SKM-1 treated with dmso at 0.1 percent for 144 hours (cell line): ENCODE results near the gene FAM219B.
"Not testable (repeated sequence)": the region's sequence is repeated elsewhere in the genome, so short reads cannot be mapped to it uniquely, and the experiment has no call there.

ENCODE experiments used
- DNase-seq: peaks from one replicate; lab custom pipeline; 2025; ENCODE audit not compliant: unreplicated experiment; lab: John Stamatoyannopoulos, UW

Gene FAM219B, protein sequence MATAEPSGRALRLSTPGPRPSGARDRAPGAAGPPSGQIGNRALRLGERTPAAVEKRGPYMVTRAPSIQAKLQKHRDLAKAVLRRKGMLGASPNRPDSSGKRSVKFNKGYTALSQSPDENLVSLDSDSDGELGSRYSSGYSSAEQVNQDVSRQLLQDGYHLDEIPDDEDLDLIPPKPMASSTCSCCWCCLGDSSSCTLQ

GRCh38 chr15:74906450-74907162, at the start of gene FAM219B:
FAM219B (minus strand) TSS chr15:74906851; CDS start chr15:74906800, 51 bp downstream.
- peak; percentile 66 for DNase-seq

DNA sequence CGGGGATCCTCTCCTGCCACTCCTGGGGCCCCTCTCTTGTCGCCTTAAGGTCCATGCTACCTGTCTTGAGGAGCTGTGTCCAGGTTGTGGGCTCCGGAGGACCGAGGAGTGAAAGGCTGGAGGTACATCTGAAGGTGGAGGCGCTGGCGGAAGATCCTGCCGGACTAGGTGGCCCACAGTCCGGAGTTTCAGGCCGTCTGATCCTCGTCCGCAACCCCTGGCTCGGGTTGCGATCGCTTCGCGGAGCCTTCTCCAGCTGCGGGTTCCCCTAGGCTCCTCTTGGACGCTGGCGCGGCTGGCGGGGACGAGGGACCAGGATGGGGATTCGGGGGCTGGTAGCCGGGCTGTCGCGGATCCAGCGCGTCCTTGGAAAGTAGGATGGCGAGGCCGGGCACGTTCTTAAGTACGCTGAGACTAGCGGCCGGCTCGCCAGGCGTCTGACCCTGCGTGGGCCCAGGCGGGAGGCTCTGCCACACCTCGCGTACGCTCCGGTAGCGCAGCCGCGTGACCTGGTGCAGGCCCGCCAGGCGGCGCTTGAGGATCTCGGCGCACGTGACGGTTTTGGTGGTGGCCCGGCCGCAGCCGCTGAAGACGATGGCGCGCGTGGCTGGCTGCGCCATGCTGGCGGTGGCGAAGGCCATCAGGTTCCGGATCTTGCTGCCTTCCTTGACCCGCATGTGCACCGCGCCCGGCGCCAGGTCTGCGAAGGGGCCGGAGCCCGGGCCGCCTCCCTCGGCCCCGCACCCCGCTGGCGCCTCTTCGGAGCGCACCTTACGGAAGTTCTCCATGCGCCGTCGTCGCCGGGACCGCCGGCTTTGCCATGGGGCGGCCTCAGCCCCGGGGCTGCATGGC, 49.4 kb upstream of the FAM219B start:
- DNase-seq: peak; percentile 42

DNA sequence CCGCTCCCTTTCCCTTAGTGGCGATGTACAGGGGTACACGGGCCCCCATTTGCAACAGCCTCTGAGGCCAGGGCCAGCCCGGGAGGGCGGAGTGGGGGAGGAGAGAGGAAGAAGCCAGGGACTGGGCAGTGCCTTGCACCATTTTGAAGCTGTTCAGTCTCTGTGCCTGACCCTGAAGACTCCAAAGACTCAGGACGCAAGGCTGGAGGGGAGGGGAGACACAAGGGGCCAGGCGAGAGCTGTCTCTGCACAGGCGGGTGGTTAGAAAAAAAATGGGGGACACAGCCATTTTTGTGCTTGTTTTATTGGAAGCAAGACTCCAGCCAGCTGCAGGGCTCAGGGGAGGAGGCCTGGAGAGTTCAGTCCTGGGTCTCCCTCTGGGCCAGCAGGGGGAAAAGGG, 48.4 kb upstream of the FAM219B start:
- no peak for DNase-seq

DNA sequence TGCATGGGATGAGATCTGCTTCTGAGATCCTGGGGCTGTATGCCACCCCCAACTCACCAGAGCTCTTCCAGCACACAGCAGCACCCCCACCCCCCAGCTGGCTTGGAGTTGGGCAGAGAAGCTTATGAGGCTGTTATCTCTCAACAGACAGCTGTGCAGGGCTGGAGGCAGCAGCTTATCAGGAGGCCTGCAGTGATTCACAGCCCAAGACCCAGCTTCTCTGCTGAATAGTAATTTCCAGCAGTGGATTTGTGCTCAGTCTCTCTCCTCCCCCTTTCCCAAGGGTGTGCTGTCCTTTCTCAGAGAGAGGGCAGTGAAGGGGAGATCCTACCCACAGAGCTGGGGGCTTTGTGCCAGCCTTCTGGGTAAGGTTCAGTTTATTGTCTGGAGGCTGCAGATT, 47.9 kb upstream of the FAM219B start:
- no peak for DNase-seq

DNA sequence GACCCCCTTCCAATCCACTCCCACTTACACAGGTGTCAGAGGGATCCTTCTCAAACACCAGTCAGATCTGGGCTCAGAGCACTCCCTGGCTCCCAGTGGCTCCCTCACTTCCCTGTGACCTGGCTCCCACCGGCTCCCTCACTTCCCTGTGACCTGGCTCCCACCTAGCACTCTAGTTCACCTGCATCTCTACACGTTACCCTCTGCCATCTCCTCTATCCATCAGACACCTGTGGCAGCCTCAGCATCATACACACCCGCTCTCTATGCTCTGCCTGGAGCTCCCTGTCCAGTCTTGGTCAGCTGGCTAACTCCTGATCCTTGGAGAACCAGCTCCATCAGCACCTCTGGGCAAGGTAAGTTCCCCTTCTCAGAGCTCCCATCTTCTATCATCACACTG, 44.4 kb upstream of the FAM219B start:
- DNase-seq: no peak

DNA sequence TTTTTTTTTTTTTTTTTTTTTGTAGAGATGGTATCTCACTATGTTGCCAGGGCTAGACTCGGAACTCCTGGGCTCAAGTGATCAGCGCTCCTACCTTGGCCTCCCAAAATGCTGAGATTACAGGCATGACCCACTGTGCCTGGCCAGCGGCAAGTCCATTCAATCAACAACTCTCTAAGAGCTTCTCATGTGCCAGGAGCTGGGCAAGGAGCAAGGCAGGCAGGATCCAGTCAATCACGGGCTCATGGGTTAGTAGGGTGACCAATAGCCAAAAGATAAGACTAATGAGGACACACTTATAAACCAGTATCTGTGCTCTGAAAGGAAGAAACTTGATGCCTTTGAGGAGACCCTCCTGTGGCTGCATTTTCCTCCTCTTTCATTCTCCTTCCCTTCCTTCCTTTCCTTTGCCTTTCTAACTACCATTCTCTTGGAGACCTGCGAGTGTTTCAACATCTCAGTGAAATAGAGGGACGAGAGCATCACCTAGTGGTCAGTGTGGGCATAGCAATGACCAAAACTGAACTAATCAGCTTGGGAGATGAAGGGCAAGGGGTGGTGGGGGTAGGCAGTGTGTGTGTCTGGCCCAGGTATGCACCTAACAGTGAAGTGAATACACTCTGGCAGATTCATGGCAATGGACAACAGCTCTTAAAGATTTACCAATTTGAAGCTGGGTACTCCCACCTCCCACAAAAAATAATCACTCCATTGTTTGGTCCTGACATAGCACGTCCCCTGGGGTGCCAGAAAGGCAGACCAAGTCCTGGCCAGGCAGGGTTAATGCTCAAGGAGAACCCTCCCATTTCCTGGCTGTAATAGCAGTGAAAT, 43.6 kb upstream of the FAM219B start:
- DNase-seq: peak; percentile 64

GRCh38 chr15:74937590-74938371, 31.1 kb upstream of the FAM219B start, which contains the start of gene COX5A:
COX5A (minus strand) TSS chr15:74938073; CDS start chr15:74938014, 59 bp downstream.
- peak; percentile 94 for DNase-seq

- DNase-seq: peak; percentile 43
Measured at GRCh38 chr15:74937272-74937589, 30.6 kb upstream of the FAM219B start.

- DNase-seq: not testable (repeated sequence)
Measured at GRCh38 chr15:74935193-74935592, 28.5 kb upstream of the FAM219B start.

GRCh38 chr15:74933573-74933972, 26.9 kb upstream of the FAM219B start:
- DNase-seq: no peak

DNA sequence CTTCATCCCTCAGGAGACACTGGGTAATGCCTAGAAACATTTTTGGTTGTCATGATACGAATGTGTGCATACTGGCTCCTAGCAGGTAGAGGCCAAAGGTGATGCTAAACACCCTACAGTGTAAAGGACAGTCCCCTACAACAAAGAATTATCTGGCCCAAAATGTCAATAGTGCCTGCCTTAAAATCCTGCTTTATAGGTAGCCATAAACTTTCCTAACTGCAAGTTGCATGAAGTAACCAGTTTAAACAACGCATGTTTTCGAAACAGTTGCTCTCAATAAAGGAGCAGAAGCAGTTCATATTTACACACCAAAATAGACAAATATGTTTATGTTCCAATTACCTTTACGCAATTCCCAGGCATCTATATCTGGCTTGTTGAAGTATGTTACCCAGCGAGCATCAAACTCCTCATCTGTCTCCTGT, 22.1 kb upstream of the FAM219B start:
- no peak for DNase-seq

- no peak for DNase-seq
Measured at GRCh38 chr15:74924525-74924924, 17.9 kb upstream of the FAM219B start.

DNA sequence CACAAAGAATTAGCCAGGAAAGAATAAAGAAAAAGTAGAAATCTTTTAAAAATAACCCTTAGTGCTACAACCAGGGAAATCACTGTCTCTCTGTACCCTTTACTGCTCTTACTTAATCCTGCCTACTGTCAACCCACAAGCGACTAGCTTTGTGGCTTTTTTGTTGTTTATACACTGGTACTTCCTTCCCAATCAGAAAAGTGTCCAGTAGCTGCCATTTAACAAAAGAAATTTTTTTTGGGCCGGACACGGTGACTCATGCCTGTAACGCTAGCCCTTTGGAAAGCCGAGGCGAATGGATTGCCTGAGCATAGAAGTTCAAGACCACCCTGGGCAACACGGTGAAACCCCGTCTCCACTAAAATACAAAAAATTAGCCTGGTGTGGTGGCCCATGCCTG, 13.8 kb upstream of the FAM219B start:
- DNase-seq: no peak

GRCh38 chr15:74917676-74918075, 11.0 kb upstream of the FAM219B start:
- no peak for DNase-seq

DNA sequence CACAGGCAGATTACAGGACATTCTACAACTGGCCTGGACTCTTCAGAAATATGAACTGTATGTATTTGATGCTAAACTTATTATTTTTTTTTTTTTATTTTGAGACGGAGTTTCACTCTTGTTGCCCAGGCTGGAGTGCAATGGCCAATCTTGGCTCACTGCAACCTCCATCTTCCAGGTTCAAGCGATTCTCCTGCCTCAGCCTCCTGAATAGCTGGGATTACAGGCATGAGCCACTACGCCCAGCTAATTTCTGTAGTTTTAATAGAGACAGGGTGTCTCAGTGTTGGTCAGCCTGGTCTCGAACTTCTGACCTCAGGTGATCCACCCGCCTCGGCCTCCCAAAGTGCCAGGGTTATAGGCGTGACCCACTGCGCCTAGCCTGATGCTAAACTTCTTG, 7.1 kb upstream of the FAM219B start:
- DNase-seq: not testable (repeated sequence)

- no peak for DNase-seq
Measured at GRCh38 chr15:74913041-74913440, 6.4 kb upstream of the FAM219B start.

DNA sequence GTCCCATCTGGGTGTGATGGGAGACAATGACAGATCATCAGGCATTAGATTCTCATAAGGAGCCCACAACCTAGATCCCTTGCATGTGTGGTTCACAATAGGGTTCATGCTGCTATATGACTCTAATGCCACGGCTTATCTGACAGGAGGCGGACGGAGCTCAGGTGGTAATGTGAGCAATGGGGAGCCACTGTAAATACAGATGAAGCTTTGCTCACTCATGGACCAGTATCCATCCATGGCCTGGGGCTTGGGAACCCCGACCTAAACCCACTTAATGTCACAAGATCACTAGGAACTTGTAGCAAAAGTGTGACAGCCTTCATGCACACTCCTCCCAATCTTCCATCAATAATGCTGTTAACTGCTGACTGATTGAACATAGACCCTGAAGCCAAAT, 2.0 kb upstream of the FAM219B start:
- no peak for DNase-seq

DNA sequence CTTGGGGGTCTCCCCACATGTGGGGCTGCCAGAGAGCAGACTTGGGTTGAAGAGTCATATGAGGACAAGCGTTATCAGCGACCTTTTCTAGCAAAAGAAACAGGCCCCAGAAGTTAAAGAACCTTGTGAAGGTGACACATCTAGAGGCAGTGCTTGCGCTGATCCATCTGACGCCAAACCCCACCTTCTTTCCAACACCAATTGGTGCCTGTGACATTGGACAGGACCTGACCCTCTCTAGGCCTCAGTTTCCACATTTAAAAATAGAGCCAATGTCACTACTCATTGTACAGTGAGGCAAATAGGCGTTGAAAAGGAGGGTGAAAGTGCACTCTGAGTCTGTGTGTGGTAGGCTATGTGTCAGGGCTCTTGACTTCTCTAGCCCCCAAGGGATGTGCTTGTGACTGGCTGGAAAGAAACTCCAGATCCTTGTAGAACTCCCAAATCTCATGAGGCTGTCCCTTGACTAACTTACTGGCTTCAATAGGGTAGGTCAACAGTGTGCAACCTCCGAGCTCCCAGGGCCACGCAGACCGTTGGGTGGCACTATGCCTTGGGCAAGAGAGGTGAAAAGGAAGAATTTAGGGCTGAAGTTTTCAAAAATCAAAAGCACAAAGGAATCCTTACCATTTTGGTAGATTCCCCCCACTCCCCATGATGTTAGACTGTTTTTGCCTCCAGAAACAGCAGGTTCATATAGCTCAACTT, 666 bp upstream of the FAM219B start:
- DNase-seq: no peak

DNA sequence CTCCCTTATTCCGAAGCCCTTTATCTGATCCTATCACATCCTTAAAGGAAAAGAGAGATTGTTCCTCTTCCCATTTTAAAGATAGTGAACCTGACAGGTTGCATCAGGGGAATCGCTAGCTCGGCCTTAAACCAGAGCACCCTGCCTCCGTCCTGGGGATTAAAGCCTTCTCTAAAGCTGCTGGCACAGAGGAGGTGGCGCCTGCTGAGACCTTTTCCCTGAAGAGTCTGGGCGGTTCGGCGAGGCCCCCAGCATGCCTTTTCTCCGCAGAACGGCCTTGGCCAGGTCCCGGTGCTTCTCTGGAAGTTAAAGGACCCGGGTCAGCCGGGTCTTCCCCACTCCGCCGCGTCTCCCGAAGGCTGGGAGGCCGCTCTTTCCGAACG, 593 bp downstream of the FAM219B start:
- no peak for DNase-seq
